OCI-M2 (cell line): ENCODE data around the gene MRPL47.
A peak's percentile ranks its signal among the peaks of the same experiment; 100 is the strongest.

Experiments used
- DNase-seq: peaks from one replicate; lab custom pipeline; 2025; ENCODE audit not compliant: unreplicated experiment; lab: John Stamatoyannopoulos, UW

MRPL47 gene

DNA sequence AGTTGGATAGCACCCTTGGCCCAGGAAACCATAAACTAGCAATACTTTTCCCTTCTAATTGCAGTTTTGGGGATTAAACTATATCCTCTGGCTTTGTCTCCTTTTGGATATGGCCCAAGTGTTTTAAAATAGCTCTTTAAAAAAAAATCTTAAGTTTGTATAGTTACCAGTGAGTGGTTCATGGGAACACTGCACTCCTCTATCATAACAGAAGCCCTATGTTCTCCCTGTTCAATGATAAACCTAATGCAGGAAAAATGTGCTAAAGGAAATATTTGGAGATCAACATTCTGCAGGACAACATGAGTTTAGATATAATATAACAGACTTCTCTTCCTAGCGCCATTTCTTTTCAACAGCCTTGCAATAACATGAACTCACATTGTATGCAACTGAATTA, 13.1 kb downstream of the MRPL47 start:
- no peak for DNase-seq

DNA sequence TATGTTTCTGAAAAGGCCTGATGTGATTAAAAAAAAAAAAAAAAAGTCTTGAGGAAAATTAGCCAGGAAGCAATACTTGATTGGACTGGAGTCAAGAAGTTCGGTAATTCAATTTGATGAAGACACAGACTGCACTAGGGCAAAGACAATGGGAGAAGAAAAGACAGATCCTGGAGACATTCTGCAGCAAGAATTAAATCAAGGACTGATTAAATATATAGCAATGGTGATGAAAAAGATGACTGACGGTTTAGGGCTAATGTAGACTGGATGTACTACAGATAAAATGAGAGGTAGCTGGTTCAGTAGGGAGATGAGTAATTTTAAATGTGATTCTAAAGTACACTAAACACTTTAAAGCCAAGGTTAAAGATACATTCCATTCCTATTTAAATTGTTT, 13.8 kb downstream of the MRPL47 start:
- DNase-seq, result no peak

DNA sequence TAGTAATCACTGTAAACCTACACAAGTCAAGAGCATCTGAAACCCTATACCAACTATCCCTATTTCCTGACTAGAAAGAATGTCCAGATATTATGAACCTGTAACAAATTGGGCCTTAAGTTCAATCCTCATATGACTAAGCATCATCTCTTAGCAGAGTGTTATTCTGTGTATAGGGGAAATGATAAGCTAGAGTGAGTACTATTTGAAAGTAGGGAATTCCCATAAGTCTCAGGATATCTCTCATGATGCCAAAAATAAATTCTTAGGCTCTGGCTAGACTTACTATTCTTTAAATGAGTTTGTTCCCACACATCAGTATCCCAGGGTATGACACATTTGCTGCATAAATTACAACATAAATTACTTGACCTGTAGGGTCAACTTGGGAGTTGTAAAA, 15.3 kb downstream of the MRPL47 start:
- DNase-seq, result no peak

DNA sequence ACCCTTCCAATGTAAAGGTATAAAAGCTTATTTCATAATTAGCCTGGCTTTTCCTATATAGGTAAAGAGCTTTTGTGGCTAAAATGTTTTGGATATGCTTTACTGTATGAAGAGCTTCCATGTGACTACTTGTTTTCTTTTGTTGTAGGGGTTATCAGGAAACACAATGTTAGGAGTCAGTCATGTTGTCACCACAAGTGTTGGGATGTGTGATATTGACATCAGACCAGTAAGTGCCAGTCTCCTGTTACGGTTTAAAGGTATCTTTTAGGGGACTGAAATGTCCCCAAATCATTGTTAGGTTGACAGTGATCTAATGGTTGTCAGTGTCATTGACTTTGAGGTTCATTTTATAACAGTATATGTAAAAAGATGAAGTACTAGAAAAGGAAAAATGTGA, 23.4 kb downstream of the MRPL47 start:
- DNase-seq, result no peak

DNA sequence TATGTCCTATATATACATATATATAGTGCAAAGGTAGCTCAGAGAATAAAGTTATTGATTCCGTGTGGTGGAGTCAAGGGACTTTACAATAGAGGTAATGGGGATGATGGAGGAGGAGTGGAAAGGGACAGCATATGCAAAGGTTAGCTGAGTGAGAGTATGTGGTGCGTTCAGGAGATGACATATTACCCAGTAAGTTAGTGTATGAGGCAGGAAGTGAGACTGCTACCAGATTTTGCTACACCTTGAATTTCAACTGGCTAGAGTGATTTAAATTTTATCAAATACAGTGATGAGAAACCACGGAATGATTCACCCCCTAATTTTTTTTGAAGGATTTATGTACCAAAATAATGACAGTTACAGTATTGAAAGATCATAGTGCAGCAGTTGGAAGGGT, 38.9 kb downstream of the MRPL47 start:
- DNase-seq, result no peak

DNA sequence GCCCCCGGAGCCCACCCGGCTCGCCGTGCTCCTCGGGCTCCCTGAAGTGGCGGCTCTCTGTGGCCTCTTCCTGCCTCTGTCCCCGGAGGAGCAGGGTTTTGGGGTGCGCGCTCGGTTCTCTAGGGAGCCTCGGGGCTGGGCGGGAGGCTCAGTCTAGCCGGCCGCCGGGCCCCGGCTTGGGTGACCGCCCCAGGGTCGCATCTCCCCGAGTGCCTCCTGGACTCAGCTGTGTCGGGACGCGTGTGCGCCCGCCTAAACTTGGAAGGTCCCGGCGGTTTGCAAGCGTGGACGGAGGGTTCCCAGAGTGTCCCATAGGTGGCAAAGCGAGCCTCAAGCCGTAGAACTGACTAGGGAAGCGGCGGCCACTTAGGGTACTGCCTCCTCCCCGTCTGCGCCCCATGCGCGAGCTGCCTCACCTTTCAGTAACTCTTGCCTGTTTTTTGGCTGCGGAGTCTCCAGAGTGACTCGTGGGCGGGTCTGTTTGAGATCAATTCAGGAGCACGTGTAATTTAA, 41.1 kb downstream of the MRPL47 start:
- DNase-seq, result no peak

DNA sequence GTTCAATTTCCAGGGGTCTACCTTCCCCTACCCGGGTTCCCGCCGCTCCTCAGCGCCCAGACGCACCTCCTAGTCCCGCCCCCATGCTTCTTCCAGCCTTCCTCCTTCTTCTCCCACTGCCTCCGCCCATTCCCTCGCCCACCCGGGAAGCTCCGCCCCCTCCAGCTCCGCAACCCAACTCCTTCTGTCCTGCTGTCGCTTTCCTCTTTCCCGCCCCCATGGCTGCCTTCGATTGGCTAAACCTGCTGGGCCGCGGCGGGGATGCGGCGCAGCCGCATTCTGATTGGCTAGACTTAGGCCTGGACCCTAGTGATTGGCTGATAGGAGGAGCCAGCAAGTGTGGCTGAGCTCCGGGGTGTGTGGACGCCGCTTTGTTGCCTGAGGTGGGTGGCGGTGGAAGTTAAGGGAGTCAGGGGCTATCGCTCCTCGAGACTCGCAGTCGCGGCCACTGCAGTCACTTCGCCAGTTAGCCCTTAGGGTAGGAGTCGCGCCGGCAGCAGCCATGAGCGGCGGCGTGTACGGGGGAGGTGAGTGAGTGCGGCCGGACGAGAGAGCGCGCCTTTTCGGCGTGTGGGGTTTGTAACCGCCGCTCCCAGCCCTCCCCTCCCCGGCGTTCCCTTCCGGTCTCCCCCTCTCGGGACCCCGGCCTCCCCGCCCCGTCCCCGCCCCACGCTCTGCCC, 41.7 kb downstream of the MRPL47 start, which contains the start of gene ACTL6A:
ACTL6A (plus strand) TSS at position 336 of the 680 bp plus-strand sequence; CDS start at position 503, 167 bp downstream.
- DNase-seq, result peak; percentile 88

DNA sequence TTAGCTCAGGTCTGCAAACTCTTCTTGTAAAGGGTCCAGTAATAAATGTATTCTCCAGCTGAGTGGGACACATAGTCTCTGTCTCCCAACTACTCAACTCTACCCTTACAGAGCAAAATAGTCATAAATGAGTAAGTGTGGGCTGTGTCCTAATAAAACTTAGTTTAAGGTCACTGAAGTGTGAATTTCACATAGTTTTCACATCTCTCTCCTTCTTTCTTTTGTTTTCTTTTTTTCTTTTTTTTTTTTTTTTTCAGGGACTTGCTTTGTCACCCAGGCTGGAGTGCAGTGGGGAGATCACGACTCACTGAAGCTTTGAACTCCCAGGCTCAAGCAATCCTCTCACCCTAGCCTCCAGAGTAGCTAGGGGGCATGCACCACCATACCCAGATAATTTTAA, 43.6 kb downstream of the MRPL47 start:
- DNase-seq, result no peak

DNA sequence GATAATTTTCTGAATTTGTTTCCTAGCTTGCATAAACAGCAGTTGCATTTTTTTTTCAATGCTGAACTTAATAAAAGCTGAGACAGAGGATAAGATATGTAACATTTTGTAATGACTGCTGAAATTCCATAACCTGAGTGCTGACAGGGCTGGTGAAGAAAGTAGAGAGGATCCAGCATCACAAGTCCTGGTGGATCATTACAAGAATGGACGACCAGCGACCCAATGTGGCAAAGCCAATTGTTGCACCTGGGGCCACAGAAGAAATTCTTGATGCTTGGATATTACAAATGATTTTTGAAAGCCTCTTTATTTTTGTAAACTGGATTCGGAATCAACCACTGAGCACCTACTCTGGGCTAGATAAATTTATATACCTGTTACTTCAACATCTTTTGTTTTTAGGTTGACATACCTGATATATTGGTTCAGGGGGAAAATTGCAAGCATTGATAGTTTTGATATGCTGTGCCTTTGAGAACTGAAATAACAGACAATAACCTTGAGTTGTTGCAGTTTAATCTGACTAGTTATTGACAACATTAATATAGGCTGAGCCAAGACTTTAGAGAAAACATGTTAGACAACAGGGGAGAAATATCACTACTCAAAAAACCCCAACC, 45.6 kb downstream of the MRPL47 start:
- no peak for DNase-seq

DNA sequence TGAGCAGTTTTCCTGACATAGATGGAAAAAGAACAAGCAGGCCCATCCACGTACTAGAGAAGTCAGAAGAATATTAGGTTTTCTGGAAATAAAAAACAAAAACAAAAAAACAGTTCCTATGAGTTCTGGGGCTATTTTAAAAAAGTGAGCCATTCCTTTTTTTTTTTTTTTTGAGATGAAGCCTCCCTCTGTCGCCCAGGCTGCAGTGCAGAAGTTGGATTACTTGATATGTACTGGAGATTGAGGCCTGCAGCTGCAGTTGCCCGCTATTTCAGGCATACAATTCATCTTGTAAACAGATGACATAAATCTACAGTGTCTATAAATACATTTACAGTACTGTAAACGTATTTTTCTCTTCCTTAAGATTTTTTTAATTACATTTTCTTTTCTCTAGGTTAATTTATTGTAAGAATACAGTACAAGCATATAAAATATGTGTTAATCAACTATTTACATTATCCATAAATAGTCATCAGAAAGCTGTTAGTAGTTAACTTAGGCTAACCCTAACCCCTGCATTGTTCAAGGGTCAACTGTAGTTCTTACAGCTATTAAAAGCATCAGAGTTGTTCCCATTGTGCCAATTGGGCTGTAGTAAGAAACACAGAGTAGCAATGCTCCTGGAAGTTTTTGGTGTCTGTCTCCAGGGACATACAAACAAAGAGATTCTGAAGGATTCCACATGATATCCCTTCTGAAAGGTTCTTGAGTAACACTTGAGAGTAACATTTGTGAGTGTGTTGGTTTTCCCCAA, 52.9 kb downstream of the MRPL47 start:
- DNase-seq, result no peak

DNA sequence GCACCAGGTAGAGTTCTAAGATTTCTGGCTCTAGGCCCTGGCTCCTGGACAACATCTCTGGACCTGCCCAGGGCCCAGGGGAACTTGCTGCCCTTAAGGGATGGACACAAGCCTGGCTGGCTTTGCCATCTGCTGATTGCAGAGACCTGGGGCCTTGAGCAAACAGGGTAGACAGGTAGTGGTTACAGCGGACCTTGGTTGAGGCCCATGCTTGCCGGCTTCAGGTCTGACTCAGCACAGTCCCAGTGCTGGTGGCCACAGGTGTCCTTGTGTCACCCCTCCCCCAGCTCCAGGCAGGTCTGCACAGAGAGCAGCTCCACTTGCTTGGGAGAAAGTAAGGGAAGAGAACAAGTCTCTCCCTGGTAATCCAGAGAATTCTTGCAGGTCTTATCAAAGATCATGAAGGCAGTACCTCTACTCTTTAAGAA, 57.6 kb downstream of the MRPL47 start:
- no peak for DNase-seq

DNA sequence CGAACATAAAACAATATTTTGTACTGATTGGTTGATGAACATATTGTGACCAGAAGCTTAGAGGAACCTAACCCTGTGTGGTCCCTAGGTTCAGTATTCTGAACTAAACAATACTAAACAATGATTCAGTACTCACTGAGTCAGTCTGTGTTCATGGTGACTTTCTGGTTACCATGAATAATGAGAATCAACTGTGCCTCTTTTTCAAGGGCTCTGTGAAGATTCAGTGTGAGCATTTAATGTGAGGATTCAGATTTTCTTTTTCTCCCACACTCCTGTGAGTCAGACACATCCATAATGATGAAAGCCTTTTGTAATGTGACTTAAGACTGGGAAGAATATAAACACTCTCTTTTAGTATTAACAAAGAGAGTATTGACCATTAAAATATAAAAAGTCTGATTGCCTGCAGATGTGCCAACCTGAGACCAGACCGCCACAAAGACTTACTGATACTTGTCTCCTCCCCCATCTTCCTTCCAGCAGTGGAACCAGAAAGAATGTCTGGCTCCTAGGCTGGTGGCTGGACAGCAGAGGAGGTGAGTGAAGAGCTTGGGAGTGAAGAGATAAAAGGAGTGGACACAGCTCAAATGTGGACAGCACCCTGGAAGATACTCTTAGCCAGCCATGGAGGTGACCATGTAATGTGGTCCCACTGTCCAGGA, 59.3 kb downstream of the MRPL47 start:
- no peak for DNase-seq

DNA sequence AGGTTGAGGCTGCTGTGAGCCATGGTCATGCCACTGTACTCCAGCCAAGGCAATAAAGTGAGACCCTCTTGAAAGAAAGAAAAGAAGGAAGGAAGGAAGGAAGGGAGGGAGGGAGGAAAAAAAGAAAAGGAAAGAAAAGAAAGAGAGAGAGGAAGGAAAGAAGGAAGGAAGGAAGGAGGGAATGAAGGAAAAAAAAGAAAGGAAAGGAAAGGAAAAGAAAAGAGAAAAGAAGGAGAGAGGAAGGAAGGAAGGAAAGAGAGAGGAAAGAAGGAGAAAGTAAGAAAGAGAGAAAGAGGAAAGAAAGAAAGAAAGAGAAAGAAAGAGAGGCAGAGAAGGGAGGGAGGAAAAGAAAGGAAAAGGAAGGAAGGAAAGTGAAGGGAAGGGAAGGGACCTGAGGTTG, 62.1 kb downstream of the MRPL47 start:
- no peak for DNase-seq

DNA sequence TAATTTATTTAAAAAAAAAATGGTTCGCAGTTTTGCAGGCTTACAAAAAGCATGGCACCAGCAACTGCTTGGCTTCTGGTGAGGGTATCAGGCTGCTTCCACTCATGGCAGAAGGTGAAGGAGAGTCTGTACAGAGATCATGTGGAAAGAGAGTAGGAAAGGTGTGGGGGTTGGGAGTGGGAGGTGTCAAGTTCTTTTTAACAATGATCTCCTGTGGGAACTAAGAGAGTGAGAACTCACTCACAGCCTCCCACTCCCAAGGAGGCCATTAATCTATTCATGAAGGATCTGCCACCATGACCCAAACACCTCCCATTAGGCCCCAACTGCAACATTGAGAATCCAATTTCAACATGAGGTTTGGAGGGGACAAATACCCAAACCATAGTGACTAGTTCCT, 62.8 kb downstream of the MRPL47 start:
- DNase-seq, result no peak

DNA sequence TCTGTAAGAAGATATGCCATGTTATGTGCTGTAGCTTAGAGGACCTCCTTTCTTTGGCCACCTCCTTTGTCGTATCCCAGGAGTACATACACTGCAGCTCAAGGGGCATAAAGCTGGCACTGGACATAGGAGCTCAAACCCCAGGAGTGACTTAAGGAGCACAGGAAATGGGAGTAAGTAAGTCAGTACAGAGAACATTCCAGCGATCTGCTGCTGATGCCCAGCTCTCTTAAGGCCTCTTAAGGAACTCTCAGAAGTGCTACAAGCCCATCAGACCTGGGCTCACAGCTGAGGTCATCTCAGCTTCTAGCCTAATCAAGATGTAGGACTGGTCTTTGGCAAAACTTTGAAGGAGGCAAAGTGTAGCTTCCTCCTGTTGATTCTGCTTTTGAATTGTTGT, 63.3 kb downstream of the MRPL47 start:
- no peak for DNase-seq
